CD4-positive, alpha-beta memory T cell (primary cell): ENCODE measurements around the gene MTHFD2. TPM values are rescaled to one million over a fixed set of nuclear protein-coding genes. Genes with fewer than 3 reads are reported as not detected.

Source experiments
- CTCF ChIA-PET: fragments of 350-600 bp; sonication (Branson Sonifier 250); formaldehyde crosslinking; loops from one replicate; lab custom pipeline; 2021; ENCODE audit warnings: inconsistent platforms; ENCODE audit not compliant: partially characterized antibody; lab: Charles Lee
- POLR2A ChIA-PET: fragments of 350-600 bp; sonication (Branson Sonifier 250); formaldehyde crosslinking; loops from one replicate; lab custom pipeline; 2021; ENCODE audit not compliant: partially characterized antibody; lab: Charles Lee
- DNase-seq, 5 donors: peaks; one replicate each; pipeline versions ENCODE4 v3.0.0 to v3.0.0-alpha.2; 2020 to 2022; ENCODE audit warnings: mixed read lengths in 1 of 5
- H3K27ac ChIP-seq: one replicate; pipeline ENCODE4 v1.7.0; 2013; ENCODE audit warnings: low read depth, low read length
- H3K27me3 ChIP-seq: 2 replicates; pipeline ENCODE4 v1.7.0; 2013; ENCODE audit warnings: mild to moderate bottlenecking, low read length, moderate library complexity; ENCODE audit not compliant: insufficient read depth
- H3K36me3 ChIP-seq: 2 replicates; pipeline ENCODE4 v1.7.0; 2013; ENCODE audit warnings: mild to moderate bottlenecking, low read length, moderate library complexity; ENCODE audit not compliant: insufficient read depth
- H3K4me1 ChIP-seq: 2 replicates; pipeline ENCODE4 v1.7.0; 2013; ENCODE audit warnings: mild to moderate bottlenecking, low read length, moderate library complexity; ENCODE audit not compliant: insufficient read depth
- H3K4me3 ChIP-seq, 2 donors: one replicate each; pipeline ENCODE4 v1.7.0; 2013; ENCODE audit warnings: low read length in 2 of 2, mild to moderate bottlenecking in 1 of 2
- H3K9me3 ChIP-seq, 2 donors: one replicate each; pipeline ENCODE4 v1.7.0; 2013; ENCODE audit warnings: low read length in 2 of 2, control low read depth in 1 of 2; ENCODE audit not compliant: control insufficient read depth in 1 of 2
- H3K27ac Mint-ChIP-seq, 7 donors: one replicate each; pipeline ENCODE4 v1.8.0; 2020 to 2021; ENCODE audit warnings: mixed read lengths in 7 of 7, mild to moderate bottlenecking in 6 of 7, inconsistent platforms in 3 of 7, moderate library complexity in 3 of 7
- H3K27me3 Mint-ChIP-seq, 2 donors: one replicate each; pipeline ENCODE4 v1.8.0; 2020 to 2021; ENCODE audit warnings: mixed read lengths in 2 of 2
- H3K36me3 Mint-ChIP-seq, 2 donors: one replicate each; pipeline ENCODE4 v1.8.0; 2020 to 2021; ENCODE audit warnings: mixed read lengths in 2 of 2, inconsistent platforms in 1 of 2, mild to moderate bottlenecking in 1 of 2
- H3K4me1 Mint-ChIP-seq, 4 donors: one replicate each; pipeline ENCODE4 v1.8.0; 2020 to 2021; ENCODE audit warnings: mixed read lengths in 4 of 4, mild to moderate bottlenecking in 1 of 4
- H3K4me3 Mint-ChIP-seq, 8 donors: one replicate each; pipeline ENCODE4 v1.8.0; 2020 to 2021; ENCODE audit warnings: mixed read lengths in 8 of 8, mild to moderate bottlenecking in 7 of 8, moderate library complexity in 6 of 8, inconsistent platforms in 3 of 8
- H3K9me3 Mint-ChIP-seq, 8 donors: one replicate each; pipeline ENCODE4 v1.8.0; 2020 to 2021; ENCODE audit warnings: mixed read lengths in 8 of 8, mild to moderate bottlenecking in 5 of 8, inconsistent platforms in 3 of 8, moderate library complexity in 1 of 8
- intact Hi-C: fragments of 100-400 bp; cut with micrococcal nuclease; formaldehyde crosslinking; loops from one replicate; pipeline ENCODE4 v1.15.1; 2023
- polyA plus RNA-seq, 2 donors: library from polyadenylated mRNA; unstranded; fragments of 300-500 nt; fragmentation: Illumina TruSeq; gene quantifications; one replicate each; pipeline ENCODE4 v1.2.3, GENCODE V29; 2021
- total RNA-seq, 2 experiments: library from RNA; stranded (reverse); gene quantifications; one replicate each; pipeline ENCODE4 v1.2.3, GENCODE V29; 2021

Gene MTHFD2
- total and polyA plus RNA-seq, 4 experiments from 2014 or later, result 13.7 to 25.0 (median 20.1) TPM

DNA sequence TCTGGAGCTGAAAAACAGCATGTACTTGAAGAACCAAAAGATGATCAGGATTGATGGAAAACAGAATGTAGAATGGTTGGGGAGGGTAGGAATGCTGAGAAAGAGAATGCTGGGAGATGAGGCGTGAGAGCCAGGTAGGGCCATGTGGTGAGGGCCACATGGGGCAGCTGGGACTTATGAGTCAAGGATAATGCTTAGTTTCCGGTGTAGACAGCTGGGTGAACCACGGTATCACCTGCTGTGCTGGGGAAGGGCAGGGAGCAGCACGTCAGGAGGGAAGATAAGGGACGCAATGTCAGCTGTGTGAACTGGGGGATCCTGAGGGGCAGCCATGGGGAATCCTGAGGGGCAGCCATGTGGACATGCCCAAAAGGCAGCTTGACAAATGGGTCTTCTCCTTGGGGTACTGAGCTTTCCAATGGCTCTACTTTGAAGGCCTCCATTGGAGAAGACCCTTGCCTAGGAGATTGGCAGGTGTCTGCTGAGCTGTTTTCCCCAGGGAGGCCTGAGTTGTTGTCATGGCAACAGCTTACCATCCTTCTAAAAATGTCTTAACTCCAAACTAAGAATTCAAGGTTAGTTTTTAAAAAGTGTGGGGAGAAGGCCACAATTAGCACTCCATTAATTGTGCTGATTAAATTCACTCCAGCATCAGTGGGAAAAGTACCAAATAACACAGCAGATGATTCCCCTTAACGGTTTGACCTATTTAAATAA is 51.1 kb downstream of the MTHFD2 start:
- Mint-ChIP-seq H3K4me3 (no peak overlapping the region), H3K4me1 (peaks cover 4 to 8% (median 6%) of the 10 kb centered on the region in 4 donors), H3K9me3 (no peaks in the 10 kb centered on the region), H3K27me3 (no peaks in the 10 kb centered on the region), H3K27ac (peak overlapping the region in 2 of 7 donors; percentile 8 to 81), H3K36me3 (peaks cover 8 to 11% of the 10 kb centered on the region in 2 donors)
- peaks cover 4% of the 10 kb centered on the region for H3K4me1 ChIP-seq
- no peak for DNase-seq
- no peak overlapping the region for H3K27ac ChIP-seq
- H3K36me3 ChIP-seq, result no peaks in the 10 kb centered on the region
- no peaks in the 10 kb centered on the region for H3K27me3 ChIP-seq
- H3K4me3 ChIP-seq, result no peak overlapping the region
- CTCF ChIA-PET, result interaction anchor here (0.6 to 9.9 kb wide), 52 partner anchors 9 to 433 kb away, joined by 3 to 303 read pairs (median 4); partner anchors contain the start of genes CCDC142, MTHFD2, SLC4A5 and TTC31
- POLR2A ChIA-PET, result interaction anchor here (0.7 to 2.1 kb wide), 5 partner anchors 41 to 283 kb away, joined by 4 to 6 read pairs (median 5); partner anchors contain the start of genes C2orf81, CCDC142 and TTC31
- H3K9me3 ChIP-seq, result no peaks in the 10 kb centered on the region
- intact Hi-C loops, result loop anchor here (1.0 to 10.0 kb wide), 5 partner anchors 86 to 425 kb away; partner anchors contain the start of gene STAMBP

DNA sequence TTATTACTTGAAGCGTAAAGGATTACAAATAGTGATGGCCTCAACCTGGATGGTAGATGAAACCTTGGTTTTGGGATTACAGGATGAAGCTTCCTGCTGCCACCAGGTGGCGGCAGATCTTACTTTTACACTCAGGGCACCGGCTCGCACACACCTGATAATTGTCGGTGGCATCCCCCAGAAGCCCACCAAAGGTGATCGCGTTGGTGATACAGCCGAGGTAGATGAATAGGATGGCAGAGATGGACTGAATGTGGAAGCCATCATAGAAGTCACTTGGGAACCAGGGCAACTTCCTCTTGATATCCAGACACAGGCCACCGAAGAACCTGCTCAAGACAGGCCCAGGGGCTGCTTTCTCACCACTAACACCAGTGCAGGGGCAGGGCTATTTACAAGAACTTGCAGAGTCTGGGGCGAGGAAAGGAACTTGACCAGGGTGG is 51.8 kb downstream of the MTHFD2 start:
- Mint-ChIP-seq H3K4me3 (peak overlapping the region in 1 of 8 donors; percentile 55), H3K9me3 (no peaks in the 10 kb centered on the region), H3K27ac (peak overlapping the region in 3 of 7 donors; percentile 55 to 84 (median 84)), H3K36me3 (peaks cover 8 to 13% of the 10 kb centered on the region in 2 donors), H3K4me1 (peaks cover 4 to 8% (median 6%) of the 10 kb centered on the region in 4 donors), H3K27me3 (no peaks in the 10 kb centered on the region)
- no peaks in the 10 kb centered on the region for H3K27me3 ChIP-seq
- peak in 4 of 5 donors; percentile 53 to 59 (median 57) for DNase-seq
- no peak overlapping the region for H3K4me3 ChIP-seq
- H3K4me1 ChIP-seq, result peaks cover 4% of the 10 kb centered on the region
- no peak overlapping the region for H3K27ac ChIP-seq
- no peaks in the 10 kb centered on the region for H3K36me3 ChIP-seq
- POLR2A ChIA-PET, result interaction anchor here (0.7 to 2.1 kb wide), 5 partner anchors 40 to 283 kb away, joined by 4 to 6 read pairs (median 5); partner anchors contain the start of genes C2orf81, CCDC142 and TTC31
- intact Hi-C loops, result loop anchor here (1.0 to 10.0 kb wide), 5 partner anchors 85 to 425 kb away; partner anchors contain the start of gene STAMBP
- H3K9me3 ChIP-seq, result no peaks in the 10 kb centered on the region
- CTCF ChIA-PET, result interaction anchor here (0.6 to 9.9 kb wide), 51 partner anchors 8 to 434 kb away, joined by 3 to 303 read pairs (median 4); partner anchors contain the start of genes CCDC142, MTHFD2, SLC4A5 and TTC31

DNA sequence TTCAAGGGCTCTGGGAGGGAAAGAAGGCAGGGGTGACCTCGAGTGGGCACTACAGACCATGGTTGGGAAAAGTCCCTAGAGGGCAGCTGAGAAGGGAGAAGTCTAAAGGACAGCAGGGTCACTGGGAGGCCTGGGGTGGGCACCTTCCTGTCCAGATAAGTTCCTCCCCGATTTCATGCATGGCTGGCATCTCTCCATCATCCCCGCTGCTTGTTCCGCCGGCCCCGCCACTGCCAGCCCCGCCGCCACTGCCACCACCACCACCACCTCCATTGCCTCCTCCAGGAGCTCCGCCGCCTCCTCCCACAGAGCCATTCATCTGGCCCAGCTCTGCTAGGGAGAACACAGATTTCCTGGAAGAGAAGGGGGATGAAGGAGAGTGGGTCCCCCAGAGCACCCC is 53.6 kb downstream of the MTHFD2 start:
- H3K27ac ChIP-seq, result no peak overlapping the region
- no peaks in the 10 kb centered on the region for H3K27me3 ChIP-seq
- ChIA-PET POLR2A (no interaction called here), CTCF (interaction anchor here (9.9 kb wide), 1 partner anchor 86 kb away, joined by 303 read pairs; the partner anchor contains the start of gene SLC4A5)
- no peaks in the 10 kb centered on the region for H3K9me3 ChIP-seq
- Mint-ChIP-seq H3K36me3 (peaks cover 8 to 14% of the 10 kb centered on the region in 2 donors), H3K4me3 (no peak overlapping the region), H3K4me1 (peaks cover 4 to 8% (median 6%) of the 10 kb centered on the region in 4 donors), H3K27me3 (no peaks in the 10 kb centered on the region), H3K9me3 (no peaks in the 10 kb centered on the region), H3K27ac (peak overlapping the region in 1 of 7 donors; percentile 70)
- no peak overlapping the region for H3K4me3 ChIP-seq
- intact Hi-C loops, result loop anchor here (10.0 kb wide), 1 partner anchor 427 kb away; the partner anchor contains the start of gene STAMBP
- H3K4me1 ChIP-seq, result peaks cover 4% of the 10 kb centered on the region
- no peak for DNase-seq
- H3K36me3 ChIP-seq, result no peaks in the 10 kb centered on the region

DNA sequence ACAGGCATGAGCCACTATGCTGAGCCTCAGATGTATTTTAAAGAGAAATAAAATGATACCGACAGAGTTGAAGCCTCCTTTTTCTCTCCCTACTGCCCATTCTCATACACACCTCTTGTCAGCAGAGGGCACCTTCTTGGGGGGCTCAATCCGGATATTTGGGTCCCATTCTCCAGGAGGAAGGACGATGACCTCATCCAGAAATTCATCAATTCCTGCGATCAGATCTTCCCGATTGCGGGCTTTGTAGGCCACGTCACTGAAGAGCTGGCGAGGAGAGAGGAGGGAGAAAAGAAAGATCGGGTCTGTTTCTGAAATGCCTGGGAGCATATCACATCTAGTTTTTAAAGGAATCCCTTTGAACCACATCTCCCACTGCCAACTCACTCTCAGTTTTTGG is 54.4 kb downstream of the MTHFD2 start:
- DNase-seq, result no peak
- Mint-ChIP-seq H3K36me3 (peaks cover 8 to 14% of the 10 kb centered on the region in 2 donors), H3K4me3 (no peak overlapping the region), H3K27ac (peak overlapping the region in 1 of 7 donors; percentile 14), H3K9me3 (no peaks in the 10 kb centered on the region), H3K4me1 (peaks cover 4 to 8% (median 6%) of the 10 kb centered on the region in 4 donors), H3K27me3 (no peaks in the 10 kb centered on the region)
- intact Hi-C loops, result loop anchor here (10.0 kb wide), 1 partner anchor 428 kb away; the partner anchor contains the start of gene STAMBP
- H3K9me3 ChIP-seq, result no peaks in the 10 kb centered on the region
- POLR2A ChIA-PET, result no interaction called here
- CTCF ChIA-PET, result interaction anchor here (9.9 kb wide), 1 partner anchor 85 kb away, joined by 303 read pairs; the partner anchor contains the start of gene SLC4A5
- H3K36me3 ChIP-seq, result no peaks in the 10 kb centered on the region
- no peak overlapping the region for H3K27ac ChIP-seq
- no peaks in the 10 kb centered on the region for H3K27me3 ChIP-seq
- H3K4me3 ChIP-seq, result no peak overlapping the region
- H3K4me1 ChIP-seq, result peaks cover 4% of the 10 kb centered on the region

DNA sequence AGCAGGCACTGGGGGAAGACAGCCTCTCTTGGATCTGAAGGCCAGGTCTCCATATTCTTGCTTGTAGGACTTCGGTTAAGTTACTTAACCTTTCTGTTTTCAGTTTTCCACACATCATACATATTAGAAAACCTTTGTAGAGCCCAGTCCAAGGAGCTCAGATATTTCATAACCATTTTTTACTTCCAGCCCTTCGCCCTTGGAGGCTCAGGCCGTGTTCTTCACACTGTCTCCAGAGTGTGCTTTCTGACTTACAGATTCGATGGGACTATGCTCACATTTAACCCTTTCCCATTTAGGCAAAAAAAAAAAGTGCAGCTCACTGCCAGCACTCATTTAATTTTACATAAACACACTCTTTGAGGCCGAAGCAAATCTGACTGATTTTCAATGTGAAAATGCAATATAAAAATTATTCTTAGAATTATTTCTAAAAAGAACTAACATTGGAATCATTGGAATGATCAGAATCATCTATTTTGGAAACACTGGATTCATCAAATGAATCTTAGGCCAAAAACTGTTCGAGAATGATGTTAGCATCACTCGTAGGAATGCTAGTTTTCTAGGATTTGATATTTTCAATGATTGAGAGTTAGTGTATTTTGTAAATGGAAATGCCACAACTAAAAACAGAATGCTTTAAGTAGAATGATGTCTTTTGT is 55.0 kb downstream of the MTHFD2 start:
- no peaks in the 10 kb centered on the region for H3K36me3 ChIP-seq
- Mint-ChIP-seq H3K4me3 (no peak overlapping the region), H3K36me3 (peaks cover 9 to 14% of the 10 kb centered on the region in 2 donors), H3K9me3 (no peaks in the 10 kb centered on the region), H3K27me3 (no peaks in the 10 kb centered on the region), H3K4me1 (peaks cover 4 to 8% (median 6%) of the 10 kb centered on the region in 4 donors), H3K27ac (no peak overlapping the region)
- POLR2A ChIA-PET, result no interaction called here
- intact Hi-C loops, result loop anchor here (10.0 kb wide), 1 partner anchor 429 kb away; the partner anchor contains the start of gene STAMBP
- CTCF ChIA-PET, result interaction anchor here (1.3 to 9.9 kb wide), 2 partner anchors 14 to 84 kb away, joined by 4 to 303 read pairs; partner anchors contain the start of gene SLC4A5
- H3K4me3 ChIP-seq, result no peak overlapping the region
- DNase-seq, result no peak
- H3K27me3 ChIP-seq, result no peaks in the 10 kb centered on the region
- H3K27ac ChIP-seq, result no peak overlapping the region
- no peaks in the 10 kb centered on the region for H3K9me3 ChIP-seq
- peaks cover 4% of the 10 kb centered on the region for H3K4me1 ChIP-seq

DNA sequence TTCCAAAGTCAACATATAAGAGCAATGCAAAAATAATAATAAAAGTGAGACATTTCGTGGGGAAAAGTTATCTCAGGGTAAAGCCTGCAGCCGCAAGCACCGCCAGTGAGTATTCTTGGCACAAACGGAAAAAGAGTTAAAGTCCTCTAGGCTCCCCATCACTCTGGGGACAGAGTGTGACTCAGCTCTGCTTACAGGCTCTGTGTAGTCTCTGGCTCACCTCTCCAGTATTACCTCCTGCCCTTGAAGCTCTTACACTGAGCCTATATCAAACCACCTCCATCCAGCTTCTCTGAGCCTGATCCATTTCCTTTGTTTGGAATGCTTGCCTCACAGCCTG is 55.5 kb downstream of the MTHFD2 start:
- Mint-ChIP-seq H3K9me3 (no peaks in the 10 kb centered on the region), H3K4me1 (peaks cover 4 to 8% (median 6%) of the 10 kb centered on the region in 4 donors), H3K27ac (peak overlapping the region in 3 of 7 donors; percentile 36 to 68 (median 65)), H3K36me3 (peaks cover 11 to 17% of the 10 kb centered on the region in 2 donors), H3K4me3 (no peak overlapping the region), H3K27me3 (no peaks in the 10 kb centered on the region)
- Histone ChIP-seq H3K27ac (no peak overlapping the region), H3K4me3 (no peak overlapping the region), H3K9me3 (no peaks in the 10 kb centered on the region), H3K27me3 (no peaks in the 10 kb centered on the region), H3K36me3 (no peaks in the 10 kb centered on the region), H3K4me1 (peaks cover 4% of the 10 kb centered on the region)
- intact Hi-C loops, result loop anchor here (10.0 kb wide), 1 partner anchor 429 kb away; the partner anchor contains the start of gene STAMBP
- ChIA-PET CTCF (interaction anchor here (1.3 to 9.9 kb wide), 2 partner anchors 13 to 84 kb away, joined by 4 to 303 read pairs; partner anchors contain the start of gene SLC4A5), POLR2A (no interaction called here)
- DNase-seq, result no peak
